Measurements from ENCODE around the gene CDK6.
"Not testable (repeated sequence)": the region's sequence is repeated elsewhere in the genome, so short reads cannot be mapped to it uniquely, and the experiment has no call there.

CDK6 gene

DNA sequence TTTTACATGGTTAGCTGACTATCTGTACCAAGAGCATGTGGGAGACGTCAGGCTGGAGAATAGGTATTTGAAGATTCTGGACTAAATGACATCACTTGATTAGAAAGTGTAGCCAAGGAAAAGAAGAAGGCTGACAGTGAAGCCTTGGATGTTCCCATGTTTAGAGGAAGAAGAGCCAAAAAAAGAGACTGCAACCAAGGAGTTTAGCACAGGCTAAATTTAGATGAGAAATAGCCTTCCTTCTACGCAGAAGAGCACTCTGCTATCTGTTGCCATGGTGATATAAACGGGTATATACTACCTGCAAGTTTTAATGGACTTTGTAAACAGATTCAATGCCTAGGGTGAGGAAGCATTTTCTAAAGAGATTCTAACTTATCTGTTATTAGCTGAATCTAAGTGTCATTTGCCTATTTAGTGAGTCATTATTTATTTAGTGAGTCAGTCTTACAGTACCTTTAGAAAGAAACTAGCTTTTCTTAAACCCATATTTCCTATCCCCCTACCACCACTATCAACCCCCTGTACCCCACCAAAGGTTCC lies 69.8 kb downstream of the CDK6 start:
- no peak for TF ChIP-seq POLR2AphosphoS5 (IDR thresholded peaks at IDR 0.05; ENCODE audit: low read depth, low read length)
- TF ChIP-seq TAF1 (IDR thresholded peaks at IDR 0.05; ENCODE audit: borderline replicate concordance, low read depth, low read length): no peak
- TF ChIP-seq POLR2A (IDR thresholded peaks at IDR 0.05; ENCODE audit: low read depth, low read length): no peak
- FAIRE-seq (no peak), DNase-seq (ENCODE audit: insufficient read length) (no peak)

DNA sequence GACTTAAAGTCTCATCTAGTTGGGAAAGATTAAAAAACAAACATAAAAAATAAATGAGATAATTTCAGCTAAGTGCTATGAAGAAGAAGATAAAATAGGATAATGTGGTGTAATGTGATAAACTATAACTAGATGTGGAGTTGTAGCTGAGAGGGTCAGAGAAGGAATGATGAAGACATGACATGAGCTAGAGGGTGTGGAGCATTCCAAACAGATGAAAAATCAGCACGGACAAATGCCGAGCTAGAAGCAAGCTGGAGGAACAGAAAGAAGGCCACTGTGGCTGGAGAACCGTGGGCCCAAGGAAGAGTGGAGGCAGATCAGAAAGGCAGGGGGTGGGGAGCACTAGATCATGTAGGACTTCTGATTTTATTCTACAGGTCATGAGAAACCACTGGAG lies 70.6 kb downstream of the CDK6 start:
- peak; percentile 36 for FAIRE-seq
- no peak for DNase-seq (ENCODE audit: insufficient read length)

DNA sequence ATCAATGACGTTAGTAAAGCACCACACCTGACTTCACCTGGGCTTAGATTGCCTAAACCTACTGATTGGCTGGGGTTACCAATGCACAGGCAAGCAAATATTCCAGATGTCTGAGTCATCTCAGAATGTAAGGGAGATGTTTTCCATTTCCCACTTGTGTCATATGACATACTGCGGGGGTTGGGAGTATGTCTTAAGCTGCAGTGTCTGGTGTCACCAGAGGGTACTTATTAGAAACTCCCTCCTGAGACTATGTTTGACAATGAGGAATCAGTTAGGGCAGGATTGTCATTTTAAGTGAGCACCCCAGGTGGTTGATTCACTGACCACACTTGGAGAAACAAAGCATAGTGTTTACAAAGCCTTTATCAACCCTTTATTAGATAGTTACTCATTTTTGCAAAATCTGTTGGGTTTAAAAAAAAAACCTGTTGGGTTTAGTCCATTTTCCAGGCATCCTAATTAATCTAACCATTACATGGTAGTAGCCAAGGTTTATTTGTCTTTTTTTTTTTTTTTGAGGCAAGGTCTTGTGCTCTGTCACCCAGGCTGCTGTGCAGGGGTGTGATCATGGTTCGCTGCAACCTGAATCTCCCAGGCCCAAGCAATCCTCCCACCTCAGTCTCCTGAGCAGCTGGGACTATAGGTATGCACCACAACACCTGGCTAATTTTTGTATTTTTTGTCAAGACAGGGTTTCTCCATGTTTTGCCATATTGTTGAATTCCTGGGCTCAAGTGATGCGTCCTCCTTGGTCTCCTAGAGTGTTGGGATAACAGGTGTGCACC lies 72.5 kb downstream of the CDK6 start:
- FAIRE-seq (no peak), DNase-seq (ENCODE audit: insufficient read length) (no peak)
- TF ChIP-seq TAF1 (IDR thresholded peaks at IDR 0.05; ENCODE audit: borderline replicate concordance, low read depth, low read length) (no peak), POLR2AphosphoS5 (IDR thresholded peaks at IDR 0.05; ENCODE audit: low read depth, low read length) (no peak)

More for the DNA sequence above, 70.6 kb downstream of the CDK6 start:
- TF ChIP-seq POLR2A (IDR thresholded peaks at IDR 0.05; ENCODE audit: low read depth, low read length): no peak
- no peak for TF ChIP-seq TAF1 (IDR thresholded peaks at IDR 0.05; ENCODE audit: borderline replicate concordance, low read depth, low read length)
- no peak for TF ChIP-seq POLR2AphosphoS5 (IDR thresholded peaks at IDR 0.05; ENCODE audit: low read depth, low read length)

DNA sequence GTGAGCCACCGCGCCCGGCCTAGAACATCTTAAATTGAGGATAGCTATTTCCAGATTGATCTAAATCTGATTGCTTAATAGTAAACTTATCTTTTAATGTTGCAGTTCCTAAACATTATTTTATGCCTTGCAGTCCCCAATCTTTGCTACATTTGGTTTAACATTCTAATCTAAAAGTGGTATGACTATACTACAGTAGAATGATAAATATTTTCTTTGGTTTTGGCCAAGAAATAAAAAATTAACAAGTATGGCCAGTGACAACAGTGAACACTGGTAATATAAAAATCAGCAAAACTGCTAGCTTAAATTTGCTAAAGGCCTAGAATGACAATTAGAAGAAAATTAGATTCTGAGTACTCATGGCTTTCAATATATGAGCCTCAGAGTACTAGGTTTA lies 73.5 kb downstream of the CDK6 start:
- no peak for TF ChIP-seq POLR2A (IDR thresholded peaks at IDR 0.05; ENCODE audit: low read depth, low read length)
- FAIRE-seq (no peak), DNase-seq (ENCODE audit: insufficient read length) (no peak)

DNA sequence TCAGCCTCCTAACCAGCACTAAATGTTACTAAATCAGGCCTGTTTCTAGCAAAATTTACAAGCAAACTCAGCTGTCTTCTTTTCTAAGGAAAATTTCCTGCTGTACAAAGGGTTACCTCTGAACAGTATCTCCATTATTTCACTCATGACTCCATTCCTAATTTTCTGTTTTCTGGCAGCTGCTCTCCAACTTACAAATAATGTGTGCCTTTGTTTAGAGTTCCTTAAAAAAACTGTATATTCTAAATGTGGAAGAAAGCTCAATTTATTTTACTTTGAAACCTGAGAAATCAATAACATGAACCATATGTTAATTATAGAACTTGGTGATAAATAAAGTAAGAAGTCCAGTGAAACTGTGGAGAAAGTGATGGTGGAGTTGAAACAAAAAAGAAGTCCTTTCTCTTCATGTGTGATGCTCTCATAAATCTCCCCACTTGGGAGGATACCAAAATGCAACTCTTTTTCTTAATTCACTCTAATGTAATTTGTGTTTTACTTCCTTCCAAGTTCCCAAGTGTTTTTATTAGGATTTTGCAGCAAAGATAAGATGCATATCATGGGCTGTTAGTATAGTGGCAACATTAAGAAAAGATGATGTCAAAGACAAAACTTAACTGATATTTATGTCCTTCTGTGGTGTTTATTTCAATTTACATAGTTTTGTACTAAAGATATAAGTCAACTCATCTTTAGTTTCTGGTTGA lies 74.8 kb downstream of the CDK6 start:
- TF ChIP-seq TAF1 (IDR thresholded peaks at IDR 0.05; ENCODE audit: borderline replicate concordance, low read depth, low read length): no peak
- no peak for TF ChIP-seq POLR2AphosphoS5 (IDR thresholded peaks at IDR 0.05; ENCODE audit: low read depth, low read length)
- TF ChIP-seq POLR2A (IDR thresholded peaks at IDR 0.05; ENCODE audit: low read depth, low read length): no peak
- DNase-seq (ENCODE audit: insufficient read length) (no peak), FAIRE-seq (no peak)

DNA sequence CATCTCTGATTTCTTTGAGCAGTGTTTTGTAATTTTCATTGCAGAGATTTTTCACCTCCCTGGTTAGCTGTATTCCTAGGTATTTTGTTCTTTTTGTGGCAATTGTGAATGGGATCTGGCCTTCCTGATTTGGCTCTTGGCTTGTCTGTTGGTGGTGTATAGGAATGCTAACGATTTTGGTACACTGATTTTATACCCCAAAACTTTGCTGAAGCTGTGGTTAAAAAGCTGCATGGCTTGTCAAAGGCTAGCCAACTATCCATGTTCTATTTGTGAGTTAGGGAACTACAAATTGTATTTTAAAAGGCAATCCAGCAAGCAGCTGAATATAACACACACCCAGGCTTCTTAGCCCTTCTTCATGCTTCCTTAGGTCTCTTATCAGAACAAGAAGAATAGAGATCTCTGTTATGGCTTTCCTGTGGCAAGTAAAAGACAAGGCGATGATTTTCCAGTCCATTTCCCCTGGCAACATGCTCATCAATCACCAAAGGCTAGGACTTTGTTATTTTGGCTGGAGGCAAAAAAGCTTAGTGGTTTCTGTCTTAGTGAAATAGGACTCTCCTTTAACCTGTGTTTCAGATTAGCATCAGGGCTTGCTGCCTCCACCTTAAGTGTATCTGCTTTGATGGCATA lies 77.5 kb downstream of the CDK6 start:
- DNase-seq (ENCODE audit: insufficient read length): no peak
- no peak for FAIRE-seq
- TF ChIP-seq TAF1 (IDR thresholded peaks at IDR 0.05; ENCODE audit: borderline replicate concordance, low read depth, low read length) (no peak), POLR2AphosphoS5 (IDR thresholded peaks at IDR 0.05; ENCODE audit: low read depth, low read length) (no peak), POLR2A (IDR thresholded peaks at IDR 0.05; ENCODE audit: low read depth, low read length) (no peak)

DNA sequence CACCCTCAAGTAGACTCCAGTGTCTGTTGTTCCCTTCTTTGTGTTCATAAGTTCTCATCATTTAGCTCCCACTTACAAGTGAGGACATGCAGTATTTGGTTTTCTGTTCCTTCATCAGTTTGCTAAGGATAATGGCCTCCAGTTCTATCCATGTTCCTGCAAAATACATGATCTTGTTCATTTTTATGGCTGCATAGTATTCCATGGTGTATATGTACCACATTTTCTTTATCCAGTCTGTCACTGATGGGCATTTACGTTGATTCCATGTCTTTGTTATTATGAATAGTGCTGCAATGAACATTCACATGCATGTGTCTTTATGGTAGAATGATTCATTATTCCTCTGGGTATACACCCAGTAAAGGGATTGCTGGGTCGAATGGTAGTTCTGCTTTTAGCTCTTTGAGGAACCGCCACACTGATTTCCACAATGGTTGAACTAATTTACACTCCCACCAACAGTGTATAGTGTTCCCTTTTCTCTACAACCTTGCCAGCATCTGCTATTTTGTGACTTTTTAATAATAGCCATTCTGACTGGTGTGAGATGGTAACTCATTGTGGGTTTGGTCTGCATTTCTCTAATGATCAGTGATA lies 79.0 kb downstream of the CDK6 start:
- not testable (repeated sequence) for FAIRE-seq; DNase-seq (ENCODE audit: insufficient read length)

DNA sequence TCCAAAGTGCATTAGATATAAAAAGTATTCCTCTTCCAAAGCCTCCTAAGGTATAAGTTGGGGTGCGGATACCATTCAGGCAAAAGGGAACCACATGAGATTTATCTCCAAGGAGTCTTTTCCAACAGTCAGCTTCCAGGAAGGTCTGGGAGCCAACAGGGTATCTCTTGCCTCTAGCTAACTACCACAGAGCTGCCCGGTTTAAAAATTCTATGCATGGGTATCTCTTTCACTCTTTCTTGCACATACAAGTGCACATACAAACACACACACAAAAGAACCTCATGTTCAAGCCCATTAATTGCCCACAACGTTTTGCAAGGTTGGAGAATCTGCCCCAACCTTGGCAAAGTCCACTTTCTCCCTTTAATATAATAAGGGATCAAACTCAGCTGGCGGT lies 80.7 kb downstream of the CDK6 start:
- no peak for FAIRE-seq
- no peak for TF ChIP-seq POLR2AphosphoS5 (IDR thresholded peaks at IDR 0.05; ENCODE audit: low read depth, low read length)

DNA sequence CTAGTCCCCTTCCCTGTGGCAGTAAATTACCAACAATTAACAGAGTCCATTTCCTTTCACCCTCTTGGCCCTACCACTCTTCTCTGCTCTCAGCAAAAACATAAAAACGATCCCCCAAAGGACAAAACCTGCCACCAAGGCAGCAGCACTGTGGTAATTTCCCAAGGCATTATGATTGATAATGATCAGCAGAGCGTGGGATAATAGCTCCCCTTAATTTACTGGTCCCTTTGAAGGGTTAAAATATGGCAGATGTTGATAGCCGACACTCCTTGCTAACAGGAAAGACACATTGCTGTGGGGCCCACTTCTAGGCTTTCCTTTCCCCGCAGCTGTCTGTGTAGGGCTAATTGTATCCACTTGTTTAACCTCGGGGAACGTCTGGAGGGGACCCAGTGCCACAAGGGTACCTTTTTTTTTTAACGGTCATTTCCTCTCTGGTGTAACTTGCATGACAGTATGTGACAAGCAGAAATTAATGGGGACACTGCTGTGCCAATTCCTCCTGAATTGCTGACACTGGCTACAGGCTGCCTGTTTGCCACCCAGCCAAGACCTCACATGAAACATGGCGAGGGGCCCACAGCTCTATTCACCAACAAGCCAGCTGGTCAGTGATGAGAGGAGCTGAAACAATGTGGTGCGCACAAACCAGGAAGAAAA lies 81.3 kb downstream of the CDK6 start:
- no peak for FAIRE-seq

More for the DNA sequence above, 80.7 kb downstream of the CDK6 start:
- no peak for DNase-seq (ENCODE audit: insufficient read length)

DNA sequence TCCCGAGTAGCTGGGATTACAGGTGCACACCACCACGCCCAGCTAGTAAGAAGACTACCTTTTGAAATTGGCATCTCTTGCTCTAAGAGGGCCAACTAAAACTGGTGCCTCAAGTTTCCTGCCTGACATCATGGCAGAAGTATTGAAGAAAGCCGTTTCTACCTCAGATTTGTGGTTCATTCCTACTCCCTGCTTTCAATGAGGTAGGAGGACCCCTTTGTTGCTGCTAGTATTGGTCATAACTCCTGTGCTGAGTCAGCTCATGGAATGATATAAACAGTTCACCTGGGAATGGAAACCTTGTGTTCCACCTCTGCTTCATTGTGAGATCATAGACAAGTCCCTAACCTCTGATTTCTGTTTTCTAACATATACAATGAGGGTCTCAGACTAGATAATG lies 82.8 kb downstream of the CDK6 start:
- TF ChIP-seq TAF1 (IDR thresholded peaks at IDR 0.05; ENCODE audit: borderline replicate concordance, low read depth, low read length) (no peak), POLR2A (IDR thresholded peaks at IDR 0.05; ENCODE audit: low read depth, low read length) (no peak), POLR2AphosphoS5 (IDR thresholded peaks at IDR 0.05; ENCODE audit: low read depth, low read length) (no peak)
- FAIRE-seq (no peak), DNase-seq (ENCODE audit: insufficient read length) (no peak)

More for the DNA sequence above, 81.3 kb downstream of the CDK6 start:
- TF ChIP-seq POLR2A (IDR thresholded peaks at IDR 0.05; ENCODE audit: low read depth, low read length) (no peak), POLR2AphosphoS5 (IDR thresholded peaks at IDR 0.05; ENCODE audit: low read depth, low read length) (no peak), TAF1 (IDR thresholded peaks at IDR 0.05; ENCODE audit: borderline replicate concordance, low read depth, low read length) (no peak)
- DNase-seq (ENCODE audit: insufficient read length): no peak
